Neural cell (in vitro differentiated cells): ENCODE measurements around the gene SPC24. TPM values are rescaled to one million over a fixed set of nuclear protein-coding genes. Genes with fewer than 3 reads are reported as not detected.

Experiments
- H2AFZ ChIP-seq: fragments of 200-600, 300-800 bp; sonication (generic), shearing (Covaris generic); 2 replicates; pipeline ENCODE4 v1.6.0; 2014; ENCODE audit warnings: low read depth, mild to moderate bottlenecking, antibody characterized with exemption, low read length, moderate library complexity
- H3F3A ChIP-seq: fragments of 200-600 bp; shearing (Covaris generic); 2 replicates; pipeline ENCODE4 v1.6.1; 2016; ENCODE audit warnings: mild to moderate bottlenecking, moderate library complexity, mixed read lengths, antibody characterized with exemption, low read length; ENCODE audit not compliant: insufficient read depth, poor library complexity, severe bottlenecking
- H3K27ac ChIP-seq: fragments of 200-600, 300-800 bp; sonication (generic), shearing (Covaris generic); 2 replicates; pipeline ENCODE4 v1.5.1; 2014; ENCODE audit warnings: mild to moderate bottlenecking, low read length, moderate library complexity
- H3K27me3 ChIP-seq: fragments of 300-800, 200-600 bp; sonication (generic), shearing (Covaris generic); 2 replicates; pipeline ENCODE4 v1.6.0; 2014; ENCODE audit warnings: mild to moderate bottlenecking, low read depth, low read length, moderate library complexity; ENCODE audit not compliant: insufficient read depth
- H3K36me3 ChIP-seq: fragments of 300-800, 200-600 bp; sonication (generic), shearing (Covaris generic); 2 replicates; pipeline ENCODE4 v1.5.1; 2014; ENCODE audit warnings: mild to moderate bottlenecking, antibody characterized with exemption, low read length, moderate library complexity; ENCODE audit not compliant: insufficient read depth
- H3K4me2 ChIP-seq: fragments of 300-800, 200-600 bp; sonication (generic), shearing (Covaris generic); 2 replicates; pipeline ENCODE4 v1.6.0; 2014; ENCODE audit warnings: mild to moderate bottlenecking, low read length
- H3K4me3 ChIP-seq: fragments of 300-800, 200-600 bp; sonication (generic), shearing (Covaris generic); 2 replicates; pipeline ENCODE4 v1.5.1; 2014; ENCODE audit warnings: mild to moderate bottlenecking, low read length, moderate library complexity
- H3K79me2 ChIP-seq: fragments of 200-600 bp; shearing (Covaris generic); replicated peaks from 2 replicates; pipeline ENCODE4 v1.6.0; 2014; ENCODE audit warnings: mild to moderate bottlenecking, low read length, moderate library complexity; ENCODE audit not compliant: insufficient read depth
- H3K9ac ChIP-seq: fragments of 300-800, 200-600 bp; sonication (generic), shearing (Covaris generic); 2 replicates; pipeline ENCODE4 v1.6.1; 2016; ENCODE audit warnings: mild to moderate bottlenecking, low read length, mixed read lengths
- H3K9me2 ChIP-seq: fragments of 200-600 bp; shearing (Covaris generic); 2 replicates; pipeline ENCODE4 v1.6.1; 2016; ENCODE audit warnings: mild to moderate bottlenecking, low read length, mixed read lengths; ENCODE audit not compliant: insufficient read depth
- H3K9me3 ChIP-seq: fragments of 200-600, 300-800 bp; sonication (generic), shearing (Covaris generic); 2 replicates; pipeline ENCODE4 v1.6.1; 2016; ENCODE audit warnings: mild to moderate bottlenecking, mixed run types, low read length, moderate library complexity, mixed read lengths
- H4K20me1 ChIP-seq: fragments of 200-600 bp; shearing (Covaris generic); 2 replicates; pipeline ENCODE4 v1.6.1; 2016; ENCODE audit warnings: mild to moderate bottlenecking, mixed run types; ENCODE audit not compliant: insufficient read depth
- CTCF ChIP-seq: fragments of 450-650 bp; IDR thresholded peaks from 2 replicates; pipeline ENCODE4 v1.5.1; 2014; ENCODE audit warnings: antibody characterized with exemption, mild to moderate bottlenecking, moderate library complexity; ENCODE audit not compliant: poor library complexity, severe bottlenecking
- EP300 ChIP-seq: fragments of 450-650 bp; conservative IDR thresholded peaks from 2 replicates; pipeline ENCODE4 v1.6.1; 2014; ENCODE audit warnings: antibody characterized with exemption, mild to moderate bottlenecking, moderate library complexity; ENCODE audit not compliant: poor library complexity, severe bottlenecking
- EZH2 ChIP-seq: fragments of 200-600, 300-800 bp; shearing (Covaris generic), sonication (generic); IDR thresholded peaks from 2 replicates; pipeline ENCODE4 v1.6.1; 2014; ENCODE audit warnings: antibody characterized with exemption, low read length, borderline replicate concordance, mild to moderate bottlenecking; ENCODE audit not compliant: insufficient read depth, poor library complexity, severe bottlenecking
- MXI1 ChIP-seq: fragments of 450-650 bp; conservative IDR thresholded peaks from 2 replicates; pipeline ENCODE4 v1.6.1; 2014; ENCODE audit warnings: antibody characterized with exemption, mild to moderate bottlenecking; ENCODE audit not compliant: poor library complexity, severe bottlenecking
- POLR2AphosphoS5 ChIP-seq: IDR thresholded peaks from 2 replicates; pipeline ENCODE4 v1.6.1; 2012
- RAD21 ChIP-seq: fragments of 450-650 bp; conservative IDR thresholded peaks from 2 replicates; pipeline ENCODE4 v1.6.1; 2014; ENCODE audit warnings: antibody characterized with exemption, mild to moderate bottlenecking, moderate library complexity
- REST ChIP-seq: IDR thresholded peaks from 2 replicates; pipeline ENCODE4 v1.6.1; 2012; ENCODE audit warnings: borderline replicate concordance
- SMC3 ChIP-seq: fragments of 450-650 bp; conservative IDR thresholded peaks from 2 replicates; pipeline ENCODE4 v1.6.1; 2014; ENCODE audit warnings: antibody characterized with exemption, mild to moderate bottlenecking, moderate library complexity; ENCODE audit not compliant: poor library complexity
- TAF1 ChIP-seq: IDR thresholded peaks from 2 replicates; pipeline ENCODE4 v1.6.1; 2012; ENCODE audit warnings: low read depth
- polyA plus RNA-seq: library from polyadenylated mRNA; depleted of rRNA; stranded (reverse); fragments of >200 nt; gene quantifications from 2 replicates; pipeline ENCODE4 v1.2.3, GENCODE V29; 2014

The SPC24 gene
- polyA plus RNA-seq, 1 donor from 2014 or later: 0.40 TPM

- Histone ChIP-seq H3K4me2 (no peak overlapping the region), H4K20me1 (no peaks in the 10 kb centered on the region), H3F3A (no peaks in the 10 kb centered on the region), H3K9me2 (no peaks in the 10 kb centered on the region), H3K27me3 (no peaks in the 10 kb centered on the region), H3K9ac (no peak overlapping the region), H3K27ac (no peak overlapping the region), H3K36me3 (no peaks in the 10 kb centered on the region), H2AFZ (no peak overlapping the region), H3K9me3 (no peaks in the 10 kb centered on the region), H3K4me3 (no peak overlapping the region), H3K79me2 (no peaks in the 10 kb centered on the region)
- no peak for TF ChIP-seq EP300
- TF ChIP-seq TAF1: no peak
- no peak for TF ChIP-seq REST
- TF ChIP-seq POLR2AphosphoS5: no peak
- TF ChIP-seq CTCF: no peak
- no peak for TF ChIP-seq EZH2
- TF ChIP-seq SMC3: no peak
- TF ChIP-seq MXI1: no peak
- TF ChIP-seq RAD21: no peak
These were observed 7.6 kb downstream of the SPC24 start for GRCh38 chr19:11148001-11148400.

- Histone ChIP-seq H3K4me3 (no peak overlapping the region), H3K9me2 (no peaks in the 10 kb centered on the region), H3K36me3 (no peaks in the 10 kb centered on the region), H4K20me1 (no peaks in the 10 kb centered on the region), H3K27me3 (no peaks in the 10 kb centered on the region), H3K79me2 (no peaks in the 10 kb centered on the region), H3K27ac (no peak overlapping the region), H2AFZ (no peak overlapping the region), H3K9ac (no peak overlapping the region), H3K9me3 (no peaks in the 10 kb centered on the region), H3F3A (no peaks in the 10 kb centered on the region), H3K4me2 (no peak overlapping the region)
- no peak for TF ChIP-seq REST
These were observed 10.1 kb downstream of the SPC24 start for GRCh38 chr19:11145536-11145924.
